IMR-90 (cell line): ENCODE results near the gene CSRP1. TPM values are rescaled to one million over a fixed set of nuclear protein-coding genes. Genes with fewer than 3 reads are reported as not detected.
A peak's percentile ranks its signal among the peaks of the same experiment; 100 is the strongest.

ENCODE experiments used
- ATAC-seq: fragments of 200-7000 bp; cut with Tn5 transposase; 2 replicates; pipeline ENCODE4 v1.9.1; 2020; ENCODE audit warnings: low read depth, mild to moderate bottlenecking, moderate library complexity
- BruUV-seq: library from RNA; stranded (reverse); fragments of 400-500 nt; replicated peaks from 2 replicates; lab custom pipeline; 2021; lab: Mats Ljungman, UMichigan
- CTCF ChIA-PET: fragments of 300-600 bp; formaldehyde crosslinking; extraction: SDS; loops from one replicate; lab custom pipeline; 2021; ENCODE audit warnings: antibody characterized with exemption; lab: Yijun Ruan, JAX
- POLR2A ChIA-PET: fragments of 300-600 bp; sonication (Branson Sonifier 250); formaldehyde crosslinking; loops from one replicate; lab custom pipeline; 2022; ENCODE audit warnings: antibody characterized with exemption; ENCODE audit not compliant: unreplicated experiment; lab: Charles Lee
- DNase-seq: peaks from one replicate; pipeline ENCODE4 v3.0.0; 2013
- H2AFZ ChIP-seq: replicated peaks from 2 replicates; pipeline ENCODE3; 2013; ENCODE audit warnings: low read length, mild to moderate bottlenecking; ENCODE audit not compliant: poor library complexity
- H2AK5ac ChIP-seq: 2 replicates; pipeline ENCODE4 v1.6.1; 2013; ENCODE audit warnings: low read depth, low read length, inconsistent platforms
- H2AK9ac ChIP-seq: replicated peaks from 2 replicates; pipeline ENCODE3; 2013; ENCODE audit warnings: mild to moderate bottlenecking, low read depth, low read length, moderate library complexity; ENCODE audit not compliant: poor library complexity
- H2BK120ac ChIP-seq: 2 replicates; pipeline ENCODE4 v1.6.1; 2013; ENCODE audit warnings: low read depth, low read length, inconsistent platforms
- H2BK15ac ChIP-seq: 3 replicates; pipeline ENCODE4 v1.6.1; 2013; ENCODE audit warnings: low read depth, low read length, inconsistent platforms
- H2BK20ac ChIP-seq: 2 replicates; pipeline ENCODE4 v1.6.1; 2013; ENCODE audit warnings: low read depth, mild to moderate bottlenecking, inconsistent platforms, low read length, moderate library complexity
- H2BK5ac ChIP-seq: 2 replicates; pipeline ENCODE4 v1.6.1; 2013; ENCODE audit warnings: mild to moderate bottlenecking, low read depth, low read length, inconsistent platforms; ENCODE audit not compliant: poor library complexity, severe bottlenecking
- H3K14ac ChIP-seq: replicated peaks from 2 replicates; pipeline ENCODE4 v1.6.1; 2013; ENCODE audit warnings: low read depth, low read length, inconsistent platforms
- H3K18ac ChIP-seq: 2 replicates; pipeline ENCODE4 v1.6.1; 2013; ENCODE audit warnings: low read depth, low read length, control low read depth
- H3K23ac ChIP-seq: 2 replicates; pipeline ENCODE4 v1.6.1; 2013; ENCODE audit warnings: low read depth, low read length, inconsistent platforms
- H3K27ac ChIP-seq: 2 replicates; pipeline ENCODE4 v1.5.1; 2013; ENCODE audit warnings: mild to moderate bottlenecking, control low read depth, low read length; ENCODE audit not compliant: insufficient read depth
- H3K27me3 ChIP-seq: 2 replicates; pipeline ENCODE4 v1.6.1; 2013; ENCODE audit warnings: low read length; ENCODE audit not compliant: control insufficient read depth, insufficient read depth
- H3K36me3 ChIP-seq: 2 replicates; pipeline ENCODE4 v1.6.1; 2013; ENCODE audit warnings: low read length, mixed read lengths; ENCODE audit not compliant: control insufficient read depth, insufficient read depth
- H3K4ac ChIP-seq: 2 replicates; pipeline ENCODE4 v1.6.1; 2013; ENCODE audit warnings: low read depth, low read length, inconsistent platforms
- H3K4me1 ChIP-seq: 2 replicates; pipeline ENCODE4 v1.6.1; 2013; ENCODE audit warnings: low read length, mixed read lengths; ENCODE audit not compliant: control insufficient read depth, insufficient read depth
- H3K4me2 ChIP-seq: 2 replicates; pipeline ENCODE4 v1.6.1; 2013; ENCODE audit warnings: low read depth, mild to moderate bottlenecking, control low read depth, low read length, moderate library complexity
- H3K4me3 ChIP-seq: 2 replicates; pipeline ENCODE4 v1.5.1; 2013; ENCODE audit warnings: low read depth, mild to moderate bottlenecking, control low read depth, low read length, moderate library complexity; ENCODE audit not compliant: insufficient read depth
- H3K56ac ChIP-seq: 2 replicates; pipeline ENCODE4 v1.6.1; 2013; ENCODE audit warnings: low read length, inconsistent platforms; ENCODE audit not compliant: insufficient read depth; ENCODE audit errors: extremely low read depth
- H3K79me1 ChIP-seq, 2 experiments: 2 replicates each; pipeline ENCODE4 v1.6.1; 2013; ENCODE audit warnings: low read length in 2 of 2, inconsistent platforms in 1 of 2, low read depth in 1 of 2
- H3K9ac ChIP-seq: 2 replicates; pipeline ENCODE4 v1.6.1; 2013; ENCODE audit warnings: low read depth, low read length, control low read depth
- H3K9me1 ChIP-seq: 2 replicates; pipeline ENCODE4 v1.6.1; 2013; ENCODE audit warnings: low read length, inconsistent platforms; ENCODE audit not compliant: insufficient read depth
- H3K9me3 ChIP-seq: 2 replicates; pipeline ENCODE4 v1.6.1; 2013; ENCODE audit warnings: low read length; ENCODE audit not compliant: control insufficient read depth, insufficient read depth
- H4K20me1 ChIP-seq: 2 replicates; pipeline ENCODE4 v1.6.1; 2013; ENCODE audit warnings: low read length, inconsistent platforms; ENCODE audit not compliant: insufficient read depth
- H4K5ac ChIP-seq: 2 replicates; pipeline ENCODE4 v1.6.1; 2013; ENCODE audit warnings: mild to moderate bottlenecking, low read depth, low read length, control low read depth
- H4K8ac ChIP-seq, 2 experiments: 2 replicates each; pipeline ENCODE4 v1.6.1; 2013; ENCODE audit warnings: low read depth in 2 of 2, low read length in 2 of 2, control low read depth in 1 of 2, inconsistent platforms in 1 of 2
- H4K91ac ChIP-seq: 2 replicates; pipeline ENCODE4 v1.6.1; 2013; ENCODE audit warnings: low read depth, low read length, inconsistent platforms; ENCODE audit not compliant: insufficient read depth
- CEBPB ChIP-seq: IDR thresholded peaks from 2 replicates; pipeline ENCODE4 v1.6.1; 2012; ENCODE audit warnings: low read depth, low read length, improper control_type of control experiment
- CTCF ChIP-seq: conservative IDR thresholded peaks from 2 replicates; pipeline ENCODE4 v1.5.1; 2012; ENCODE audit warnings: mild to moderate bottlenecking, low read depth, low read length, improper control_type of control experiment
- MAZ ChIP-seq: IDR thresholded peaks from 2 replicates; pipeline ENCODE4 v1.6.1; 2012; ENCODE audit warnings: low read depth, mild to moderate bottlenecking, low read length, improper control_type of control experiment, moderate library complexity, borderline replicate concordance
- MXI1 ChIP-seq: IDR thresholded peaks from 2 replicates; pipeline ENCODE4 v1.6.1; 2012; ENCODE audit warnings: low read depth, mild to moderate bottlenecking, low read length, moderate library complexity, borderline replicate concordance
- POLR2A ChIP-seq: IDR thresholded peaks from 2 replicates; pipeline ENCODE4 v1.6.1; 2012; ENCODE audit warnings: mild to moderate bottlenecking, low read depth, low read length
- RAD21 ChIP-seq: IDR thresholded peaks from 2 replicates; pipeline ENCODE4 v1.6.1; 2012; ENCODE audit warnings: low read length, improper control_type of control experiment
- SMC3 ChIP-seq: fragments of 150-350 bp; IDR thresholded peaks from 2 replicates; pipeline ENCODE4 v1.6.1; 2016; ENCODE audit warnings: low read depth, mild to moderate bottlenecking, antibody characterized with exemption, low read length, moderate library complexity
- whole genome bisulfite sequencing, 2 experiments: methylation state at CpG; one replicate each; pipeline versions ENCODE4 v1.1.5 to v1.1.7; 2013; ENCODE audit warnings: missing lambda C conversion rate in 2 of 2; ENCODE audit not compliant: insufficient read length in 1 of 2; ENCODE audit errors: extremely low coverage in 2 of 2; 5-methylcytosine and 5-hydroxymethylcytosine counted together
- dilution Hi-C: fragments of 300-500 bp; cut with HindIII; formaldehyde crosslinking; loops from one replicate; pipeline ENCODE4 v1.14.3; 2018; ENCODE audit warnings: low sequenced_read_pairs; ENCODE audit not compliant: unreplicated experiment
- in situ Hi-C: fragments of 300-500 bp; cut with MboI; formaldehyde crosslinking; loops from 3 replicates; pipeline ENCODE4 v1.14.3; 2019; ENCODE audit warnings: low sequenced_read_pairs, inconsistent platforms, mixed read lengths
- intact Hi-C: fragments of 100-400 bp; cut with micrococcal nuclease; formaldehyde crosslinking; loops from 2 replicates; pipeline ENCODE4 v1.10.0; 2022
- polyA plus RNA-seq, 3 experiments: library from polyadenylated mRNA; depleted of rRNA; stranded (reverse); fragments of >200 nt; gene quantifications; 2 replicates each; pipeline ENCODE4 v1.2.3, GENCODE V29; 2012; ENCODE audit warnings: low replicate concordance in 1 of 3
- total RNA-seq: library from RNA; depleted of rRNA; stranded (reverse); fragments of >200 nt; gene quantifications from 2 replicates; pipeline ENCODE4 v1.2.3, GENCODE V29; 2012

The CSRP1 gene
- total and polyA plus RNA-seq, 2 of the 4 experiments (the other 2 are of a cell fraction): 1,037 to 1,498 TPM

- H3K14ac ChIP-seq: peak within 1 kb of the TSS; percentile 94
- dilution Hi-C loops (no loop called here), intact Hi-C loops (loop anchor here (2.0 to 5.0 kb wide), 3 partner anchors 18 to 38 kb away; partner anchors contain the start of gene CSRP1), in situ Hi-C loops (no loop called here)
- H3K4ac ChIP-seq: peak within 1 kb of the TSS; percentile 80
- peak within 1 kb of the TSS; percentile 36 for H2BK20ac ChIP-seq
- no peaks in the 10 kb centered on the region for H3K9me3 ChIP-seq
- ChIA-PET POLR2A (interaction anchor here (0.6 to 2.1 kb wide), 5 partner anchors 12 to 303 kb away, joined by 3 to 7 read pairs (median 5); partner anchors contain the start of gene CSRP1), CTCF (interaction anchor here (0.9 to 2.0 kb wide), 6 partner anchors 11 to 44 kb away, joined by 3 to 13 read pairs (median 4); no protein-coding TSS in a partner anchor)
- peak; percentile 89 for ATAC-seq
- H4K20me1 ChIP-seq: peaks cover 40% of the 10 kb centered on the region
- H3K4me2 ChIP-seq: peak within 1 kb of the TSS; percentile 83
- H3K4me3 ChIP-seq: peak within 1 kb of the TSS; percentile 89
- peak within 1 kb of the TSS; percentile 89 for H2AK5ac ChIP-seq
- H4K8ac ChIP-seq: peak within 1 kb of the TSS; percentile 66 to 85
- peak within 1 kb of the TSS; percentile 46; the same call in 2 of the 3 replicates for H2BK15ac ChIP-seq
- peak within 1 kb of the TSS; percentile 93 for H3K27ac ChIP-seq
- H2AK9ac ChIP-seq: peak within 1 kb of the TSS; percentile 100
- peak within 1 kb of the TSS; percentile 53 for H2BK120ac ChIP-seq
- H3K18ac ChIP-seq: peak within 1 kb of the TSS; percentile 53
- peaks cover 9 to 46% of the 10 kb centered on the region in 2 experiments; a peak in 2 of 4 replicates for H3K79me1 ChIP-seq
- TF ChIP-seq CTCF: 0 out of 2 replicates have a peak, but pooled peaks have one; percentile 8
- TF ChIP-seq MAZ: peak; percentile 99
- TF ChIP-seq SMC3: no peak
- peak; percentile 14 for TF ChIP-seq RAD21
- peak; percentile 76 for TF ChIP-seq CEBPB
- no peak for TF ChIP-seq MXI1
- TF ChIP-seq POLR2A: peak; percentile 95
- peaks cover 24% of the 10 kb centered on the region for H3K36me3 ChIP-seq
- H4K5ac ChIP-seq: peak within 1 kb of the TSS; percentile 50
- H2AFZ ChIP-seq: peak within 1 kb of the TSS; percentile 91
- H3K9ac ChIP-seq: peak within 1 kb of the TSS; percentile 91
- 0% methylated on average over 45 of the region's 76 CpGs; no CpG with 5 or more reads in 1 of the 2 experiments for WGBS, 2 experiments
- H3K56ac ChIP-seq: peak within 1 kb of the TSS; percentile 84
- no peaks in the 10 kb centered on the region for H3K27me3 ChIP-seq
- H4K91ac ChIP-seq: peak within 1 kb of the TSS; percentile 77
- H3K9me1 ChIP-seq: peaks cover 18% of the 10 kb centered on the region
- no TSS peak for BruUV-seq
- DNase-seq: peak; percentile 93
- peak within 1 kb of the TSS; percentile 98 for H3K23ac ChIP-seq
- H3K4me1 ChIP-seq: peaks cover 14% of the 10 kb centered on the region
- peak within 1 kb of the TSS; percentile 96 for H2BK5ac ChIP-seq
Measured at GRCh38 chr1:201468844-201469644, 37.9 kb downstream of the CSRP1 start, which contains the start of gene PHLDA3. PHLDA3 (minus strand) TSS chr1:201469188; CDS start chr1:201468786, 402 bp downstream.
